Right lobe of liver (tissue), 6 donors: ENCODE measurements around the gene SH3BGRL3. TPM values are rescaled to one million over a fixed set of nuclear protein-coding genes. Genes with fewer than 3 reads are reported as not detected.
"Not testable (repeated sequence)": the region's sequence is repeated elsewhere in the genome, so short reads cannot be mapped to it uniquely, and the experiment has no call there.

Experiments
- ATAC-seq, 4 donors: fragments of 200-7000 bp; cut with Tn5 transposase; one replicate each; pipeline ENCODE4 v1.9.1; 2020; ENCODE audit warnings: mild to moderate bottlenecking in 4 of 4, moderate library complexity in 4 of 4
- DNase-seq, 3 donors: peaks; one replicate each; pipeline ENCODE4 v3.0.0-alpha.2; 2020
- H3K27ac ChIP-seq, 3 donors: fragments of 200-600 bp; one replicate each; pipeline ENCODE4 v1.8.0; 2022
- H3K27me3 ChIP-seq, 2 donors: fragments of 200-600 bp; one replicate each; pipeline ENCODE4 v1.8.0; 2022
- H3K36me3 ChIP-seq, 4 donors: fragments of 200-600 bp; sonication (generic) in 1 of 4; one replicate each; pipeline versions ENCODE4 v1.5.1 to v1.8.0; 2017 to 2022; ENCODE audit warnings: control low read depth in 1 of 4
- H3K4me1 ChIP-seq, 4 donors: fragments of 200-600 bp; sonication (generic) in 1 of 4; one replicate each; pipeline versions ENCODE4 v1.5.1 to v1.8.0; 2017 to 2022; ENCODE audit warnings: control low read depth in 1 of 4
- H3K4me3 ChIP-seq, 3 donors: fragments of 200-600 bp; one replicate each; pipeline ENCODE4 v1.8.0; 2022
- H3K9me3 ChIP-seq, 4 donors: fragments of 200-600 bp; sonication (generic) in 1 of 4; one replicate each; pipeline versions ENCODE4 v1.5.1 to v1.8.0; 2017 to 2022; ENCODE audit warnings: control low read depth in 1 of 4
- CTCF ChIP-seq, 4 donors: fragments of 200-600 bp in 3 of 4; fragments of 450-650 bp in 1 of 4; IDR thresholded peaks; one replicate each; pipeline versions ENCODE4 v1.5.1 to v1.8.0; 2016 to 2022; ENCODE audit warnings: antibody characterized with exemption in 4 of 4, mild to moderate bottlenecking in 2 of 4
- POLR2A ChIP-seq: fragments of 450-650 bp; IDR thresholded peaks from one replicate; pipeline ENCODE4 v1.6.1; 2017; ENCODE audit warnings: antibody characterized with exemption, mild to moderate bottlenecking
- WGBS: methylation state at CpG from one replicate; pipeline ENCODE4 v1.1.6; 2018; ENCODE audit warnings: low coverage, low lambda C conversion rate; ENCODE audit not compliant: insufficient coverage; ENCODE audit errors: missing lambda C conversion rate; 5-methylcytosine and 5-hydroxymethylcytosine counted together
- intact Hi-C, 2 donors: fragments of 100-400 bp; cut with DNase I; formaldehyde crosslinking; loops; one replicate each; pipeline versions ENCODE4 v1.11.2 to v1.14.1; 2022
- total RNA-seq, 6 experiments: library from RNA; depleted of rRNA in 2 of 6; stranded (reverse); fragments of >200 nt in 2 of 6; fragmentation: NEBNext Ultra II Directional in 3 of 6; extraction: Animal tissue kit (Norgen Biotek cat#: 25700) in 3 of 6; gene quantifications; one replicate each; pipeline versions ENCODE4 v1.1.0 to v1.2.4, GENCODE V29; 2016 to 2023
- donor health status: DM: no; HTN: yes; CAD: no.
- donor health status: DM: no; HTN: no; CAD: no.
- donor health status: DM: no; HTN: no; CAD: no.
- donor health status: DM: no; HTN: yes; CAD: no.
- donor health status: DM: no; HTN: yes; CAD: no.

Gene SH3BGRL3
- total RNA-seq, 6 experiments from 2014 or later, result 26.3 to 61.8 (median 34.9) TPM

GRCh38 chr1:26302733-26303405 lies 23.0 kb downstream of the SH3BGRL3 start:
- WGBS, result 50% methylated on average over 3 of the region's 8 CpGs
- H3K27ac ChIP-seq, result no peak overlapping the region
- no peak for TF ChIP-seq POLR2A
- no peak for TF ChIP-seq CTCF (IDR thresholded peaks at IDR 0.05)

GRCh38 chr1:26305667-26306289 lies 25.9 kb downstream of the SH3BGRL3 start:
- DNase-seq, result no peak
- no peak for ATAC-seq
- no peaks in the 10 kb centered on the region for H3K36me3 ChIP-seq
- H3K4me1 ChIP-seq, result peaks cover 0 to 5% (median 3%) of the 10 kb centered on the region in 4 donors
- H3K4me3 ChIP-seq, result peak overlapping the region; percentile 70 to 84 (median 78)
- WGBS, result 24% methylated on average over 8 of the region's 8 CpGs
- intact Hi-C loops, result no loop called here
- H3K27ac ChIP-seq, result peak overlapping the region; percentile 2 to 60 (median 15)
- H3K27me3 ChIP-seq, result no peaks in the 10 kb centered on the region
- TF ChIP-seq CTCF (IDR thresholded peaks at IDR 0.05) (no peak), POLR2A (no peak)
- no peaks in the 10 kb centered on the region for H3K9me3 ChIP-seq

More at GRCh38 chr1:26302733-26303405, 23.0 kb downstream of the SH3BGRL3 start:
- Histone ChIP-seq H3K27me3 (no peaks in the 10 kb centered on the region), H3K9me3 (no peaks in the 10 kb centered on the region), H3K36me3 (no peaks in the 10 kb centered on the region), H3K4me3 (no peak overlapping the region), H3K4me1 (peaks cover 0 to 5% (median 3%) of the 10 kb centered on the region in 4 donors)
- no peak for DNase-seq
- ATAC-seq, result peak in 1 of 4 donors; percentile 48
- intact Hi-C loops, result no loop called here

GRCh38 chr1:26306290-26307229 lies 26.7 kb downstream of the SH3BGRL3 start, which contains the start of gene UBXN11:
UBXN11 (minus strand) TSS chr1:26306636; CDS start chr1:26302883, 3,753 bp downstream.
- Histone ChIP-seq H3K4me1 (peaks cover 0 to 5% (median 3%) of the 10 kb centered on the region in 4 donors), H3K27me3 (no peaks in the 10 kb centered on the region), H3K36me3 (no peaks in the 10 kb centered on the region), H3K4me3 (peak within 1 kb of the TSS; percentile 70 to 84 (median 78)), H3K9me3 (no peaks in the 10 kb centered on the region), H3K27ac (peak within 1 kb of the TSS; percentile 6 to 60 (median 15))
- DNase-seq (peak; percentile 91 to 96 (median 95)), ATAC-seq (peak; percentile 95 to 99 (median 98))
- TF ChIP-seq POLR2A, result no peak
- TF ChIP-seq CTCF (IDR thresholded peaks at IDR 0.05), result no peak
- 4% methylated on average over 19 of the region's 51 CpGs for WGBS
- intact Hi-C loops, result no loop called here

GRCh38 chr1:26307363-26307781 lies 27.5 kb downstream of the SH3BGRL3 start:
- DNase-seq, result no peak
- WGBS, result 37% methylated on average over 6 of the region's 6 CpGs
- no peaks in the 10 kb centered on the region for H3K9me3 ChIP-seq
- H3K36me3 ChIP-seq, result no peaks in the 10 kb centered on the region
- H3K27ac ChIP-seq, result peak overlapping the region in 1 of 3 donors; percentile 6
- ATAC-seq, result no peak
- no peaks in the 10 kb centered on the region for H3K27me3 ChIP-seq
- H3K4me1 ChIP-seq, result peaks cover 0 to 5% (median 3%) of the 10 kb centered on the region in 4 donors
- intact Hi-C loops, result no loop called here
- no peak for TF ChIP-seq POLR2A
- TF ChIP-seq CTCF (IDR thresholded peaks at IDR 0.05), result no peak
- no peak overlapping the region for H3K4me3 ChIP-seq

GRCh38 chr1:26307966-26308899 lies 28.3 kb downstream of the SH3BGRL3 start:
- H3K27ac ChIP-seq, intact Hi-C loops, H3K36me3 ChIP-seq, ATAC-seq, DNase-seq, H3K4me1 ChIP-seq, H3K9me3 ChIP-seq, H3K4me3 ChIP-seq, H3K27me3 ChIP-seq: not testable (repeated sequence)
- WGBS, result 75% methylated on average over 12 of the region's 21 CpGs
